Neuronal stem cell (in vitro differentiated cells): Measurements from ENCODE around the gene ELOVL2.

Source experiments
- DNase-seq: peaks from one replicate; pipeline ENCODE4 v3.0.0-alpha.2; 2013; ENCODE audit warnings: low spot score
- H2AFZ ChIP-seq: one replicate; pipeline ENCODE4 v1.6.1; 2013; ENCODE audit warnings: mild to moderate bottlenecking, low read length, inconsistent platforms
- H2AK5ac ChIP-seq: 2 replicates; pipeline ENCODE4 v1.6.1; 2013; ENCODE audit warnings: low read depth, mild to moderate bottlenecking, inconsistent platforms, low read length, moderate library complexity, mixed read lengths
- H2BK120ac ChIP-seq: 2 replicates; pipeline ENCODE4 v1.6.1; 2013; ENCODE audit warnings: low read depth, mild to moderate bottlenecking, inconsistent platforms, low read length, moderate library complexity, mixed read lengths
- H2BK12ac ChIP-seq: one replicate; pipeline ENCODE4 v1.6.1; 2013; ENCODE audit warnings: low read length, inconsistent platforms
- H2BK15ac ChIP-seq: 2 replicates; pipeline ENCODE4 v1.6.1; 2013; ENCODE audit warnings: mild to moderate bottlenecking, low read length, inconsistent platforms, mixed read lengths
- H2BK5ac ChIP-seq: one replicate; pipeline ENCODE4 v1.6.1; 2013; ENCODE audit warnings: inconsistent platforms, mild to moderate bottlenecking, low read length, moderate library complexity
- H3K14ac ChIP-seq: one replicate; pipeline ENCODE4 v1.6.1; 2013; ENCODE audit warnings: low read length, inconsistent platforms
- H3K18ac ChIP-seq: 2 replicates; pipeline ENCODE4 v1.6.1; 2013; ENCODE audit warnings: low read length, inconsistent platforms
- H3K23ac ChIP-seq: 2 replicates; pipeline ENCODE4 v1.6.1; 2013; ENCODE audit warnings: low read depth, mild to moderate bottlenecking, mixed read lengths, low read length, inconsistent platforms; ENCODE audit not compliant: poor library complexity
- H3K27ac ChIP-seq: replicated peaks from 3 replicates; pipeline ENCODE4 v1.5.1; 2013; ENCODE audit warnings: low read length, inconsistent platforms
- H3K27me3 ChIP-seq, 3 experiments: 2 replicates each; pipeline ENCODE4 v1.6.1; 2013; ENCODE audit warnings: low read length in 3 of 3, mild to moderate bottlenecking in 2 of 3, inconsistent platforms in 1 of 3, low read depth in 1 of 3, mixed read lengths in 1 of 3, moderate library complexity in 1 of 3; ENCODE audit not compliant: control insufficient read depth in 3 of 3, insufficient read depth in 3 of 3
- H3K36me3 ChIP-seq, 2 donors: replicated peaks in 1 of 2; 2 replicates each; pipeline ENCODE4 v1.6.1; 2013; ENCODE audit warnings: low read length in 2 of 2; ENCODE audit not compliant: control insufficient read depth in 2 of 2, insufficient read depth in 2 of 2
- H3K4ac ChIP-seq: 2 replicates; pipeline ENCODE4 v1.6.1; 2013; ENCODE audit warnings: inconsistent platforms, mild to moderate bottlenecking, low read length, moderate library complexity
- H3K4me1 ChIP-seq, 2 donors: 1 replicate in 1 of 2; 2 replicates in 1 of 2; pipeline ENCODE4 v1.6.1; 2013; ENCODE audit warnings: low read length in 2 of 2, low read depth in 1 of 2; ENCODE audit not compliant: control insufficient read depth in 2 of 2, insufficient read depth in 1 of 2
- H3K4me2 ChIP-seq: one replicate; pipeline ENCODE4 v1.6.1; 2013; ENCODE audit warnings: mild to moderate bottlenecking, low read length, inconsistent platforms; ENCODE audit not compliant: insufficient read depth, poor library complexity, severe bottlenecking
- H3K4me3 ChIP-seq, 2 donors: 2 replicates each; pipeline ENCODE4 v1.5.1; 2013; ENCODE audit warnings: low read length in 2 of 2, mild to moderate bottlenecking in 2 of 2, inconsistent platforms in 1 of 2, moderate library complexity in 1 of 2
- H3K79me1 ChIP-seq: one replicate; pipeline ENCODE4 v1.6.1; 2013; ENCODE audit warnings: low read depth, mild to moderate bottlenecking, inconsistent platforms, low read length, moderate library complexity
- H3K9ac ChIP-seq: one replicate; pipeline ENCODE4 v1.6.1; 2013; ENCODE audit warnings: mild to moderate bottlenecking, low read depth, low read length, inconsistent platforms; ENCODE audit not compliant: poor library complexity
- H3K9me3 ChIP-seq, 2 donors: replicated peaks in 1 of 2; 2 replicates each; pipeline versions ENCODE3 to v1.6.1; 2013; ENCODE audit warnings: low read length in 2 of 2, mild to moderate bottlenecking in 2 of 2, inconsistent platforms in 1 of 2, low read depth in 1 of 2, mixed read lengths in 1 of 2, moderate library complexity in 1 of 2; ENCODE audit not compliant: control insufficient read depth in 2 of 2, insufficient read depth in 1 of 2
- H4K8ac ChIP-seq: one replicate; pipeline ENCODE4 v1.6.1; 2013; ENCODE audit warnings: low read depth, mild to moderate bottlenecking, inconsistent platforms, low read length, moderate library complexity
- H4K91ac ChIP-seq: one replicate; pipeline ENCODE4 v1.6.1; 2013; ENCODE audit warnings: low read length, low read depth, mild to moderate bottlenecking, inconsistent platforms; ENCODE audit not compliant: poor library complexity
- WGBS, 2 donors: extraction: QIAGEN DNeasy Blood & Tissue Kit; methylation state at CpG; one replicate each; pipeline ENCODE4 v1.1.7; 2013; ENCODE audit warnings: missing lambda C conversion rate in 2 of 2, mixed read lengths in 1 of 2; ENCODE audit not compliant: insufficient read length in 2 of 2, insufficient replicate concordance in 1 of 2; ENCODE audit errors: extremely low coverage in 2 of 2; 5-methylcytosine and 5-hydroxymethylcytosine counted together

ELOVL2 gene

GRCh38 chr6:11009353-11009752, 34.8 kb downstream of the ELOVL2 start:
- no peaks in the 10 kb centered on the region for H3K79me1 ChIP-seq

GRCh38 chr6:11008821-11009220, 35.3 kb downstream of the ELOVL2 start:
- H2BK5ac ChIP-seq = no peak overlapping the region
- no peak overlapping the region for H2BK12ac ChIP-seq
- H2BK15ac ChIP-seq = no peak overlapping the region
- no peak overlapping the region for H3K23ac ChIP-seq
- H3K9ac ChIP-seq = no peak overlapping the region
- peaks cover 0 to 42% of the 10 kb centered on the region in 2 donors for H3K36me3 ChIP-seq
- no peak overlapping the region for H3K4ac ChIP-seq
- H3K18ac ChIP-seq = no peak overlapping the region
- DNase-seq = no peak
- H2BK120ac ChIP-seq = no peak overlapping the region
- H4K91ac ChIP-seq = no peak overlapping the region
- H3K14ac ChIP-seq = no peak overlapping the region
- no CpG with 5 or more reads among the region's 1 CpG for WGBS, 2 donors
- H3K4me2 ChIP-seq = no peak overlapping the region
- no peak overlapping the region for H2AFZ ChIP-seq
- H3K4me1 ChIP-seq = peaks cover 0 to 9% of the 10 kb centered on the region in 2 donors
- no peaks in the 10 kb centered on the region for H3K79me1 ChIP-seq
- H3K27ac ChIP-seq = no peak overlapping the region
- no peak overlapping the region for H3K4me3 ChIP-seq
- H4K8ac ChIP-seq = no peak overlapping the region
- no peaks in the 10 kb centered on the region for H3K27me3 ChIP-seq
- no peaks in the 10 kb centered on the region for H3K9me3 ChIP-seq
- H2AK5ac ChIP-seq = no peak overlapping the region

More at GRCh38 chr6:11009353-11009752, 34.8 kb downstream of the ELOVL2 start:
- DNase-seq = no peak
- Histone ChIP-seq H3K27me3 (no peaks in the 10 kb centered on the region), H2AFZ (no peak overlapping the region), H3K27ac (no peak overlapping the region), H3K18ac (no peak overlapping the region), H3K9me3 (no peaks in the 10 kb centered on the region), H3K4ac (no peak overlapping the region), H4K91ac (no peak overlapping the region), H3K36me3 (peaks cover 0 to 37% of the 10 kb centered on the region in 2 donors), H3K4me2 (no peak overlapping the region), H4K8ac (no peak overlapping the region), H2AK5ac (no peak overlapping the region), H3K14ac (no peak overlapping the region), H2BK5ac (peak overlapping the region; percentile 2), H3K4me3 (no peak overlapping the region), H2BK120ac (no peak overlapping the region), H2BK15ac (no peak overlapping the region), H3K9ac (no peak overlapping the region), H3K23ac (no peak overlapping the region), H2BK12ac (no peak overlapping the region), H3K4me1 (peaks cover 0 to 9% of the 10 kb centered on the region in 2 donors)
- WGBS, 2 donors = no CpG with 5 or more reads among the region's 6 CpGs

- no CpG with 5 or more reads among the region's 10 CpGs for WGBS, 2 donors
- no peaks in the 10 kb centered on the region for H3K9me3 ChIP-seq
- no peak overlapping the region for H4K8ac ChIP-seq
- no peak overlapping the region for H2BK15ac ChIP-seq
- H2AFZ ChIP-seq = no peak overlapping the region
- H3K23ac ChIP-seq = no peak overlapping the region
- H3K14ac ChIP-seq = no peak overlapping the region
- H2BK12ac ChIP-seq = no peak overlapping the region
- H2AK5ac ChIP-seq = no peak overlapping the region
- no peak overlapping the region for H2BK5ac ChIP-seq
- no peak overlapping the region for H2BK120ac ChIP-seq
- H3K4me2 ChIP-seq = no peak overlapping the region
- H3K18ac ChIP-seq = no peak overlapping the region
- no peak overlapping the region for H3K27ac ChIP-seq
- H3K4me1 ChIP-seq = peaks cover 0 to 7% of the 10 kb centered on the region in 2 donors
- H3K4me3 ChIP-seq = no peak overlapping the region
- H3K36me3 ChIP-seq = peaks cover 0 to 46% of the 10 kb centered on the region in 2 donors
- H4K91ac ChIP-seq = no peak overlapping the region
- no peak overlapping the region for H3K4ac ChIP-seq
- DNase-seq = no peak
- no peaks in the 10 kb centered on the region for H3K27me3 ChIP-seq
- no peak overlapping the region for H3K9ac ChIP-seq
- no peaks in the 10 kb centered on the region for H3K79me1 ChIP-seq
These were observed 36.1 kb downstream of the ELOVL2 start for GRCh38 chr6:11007715-11008608.

GRCh38 chr6:11006061-11006460, 38.0 kb downstream of the ELOVL2 start:
- no peak overlapping the region for H2BK5ac ChIP-seq
- H3K79me1 ChIP-seq = no peaks in the 10 kb centered on the region
- H3K9ac ChIP-seq = no peak overlapping the region
- no peak overlapping the region for H2AK5ac ChIP-seq
- H3K27me3 ChIP-seq = no peaks in the 10 kb centered on the region
- no peak for DNase-seq
- H3K14ac ChIP-seq = no peak overlapping the region
- no peak overlapping the region for H3K18ac ChIP-seq
- no peak overlapping the region for H3K27ac ChIP-seq
- no peak overlapping the region for H4K91ac ChIP-seq
- no peak overlapping the region for H2AFZ ChIP-seq
- H3K9me3 ChIP-seq = no peaks in the 10 kb centered on the region
- peaks cover 0 to 5% of the 10 kb centered on the region in 2 donors for H3K4me1 ChIP-seq
- H4K8ac ChIP-seq = no peak overlapping the region
- H3K36me3 ChIP-seq = peaks cover 0 to 62% of the 10 kb centered on the region in 2 donors
- H2BK15ac ChIP-seq = no peak overlapping the region
- no peak overlapping the region for H3K4ac ChIP-seq
- no peak overlapping the region for H2BK12ac ChIP-seq
- no CpG with 5 or more reads among the region's 4 CpGs for WGBS, 2 donors
- H3K23ac ChIP-seq = no peak overlapping the region
- H3K4me2 ChIP-seq = no peak overlapping the region
- no peak overlapping the region for H3K4me3 ChIP-seq
- no peak overlapping the region for H2BK120ac ChIP-seq
